ENCODE data around the gene VEGFD.

The VEGFD gene

GRCh38 chrX:15359701-15360100 lies 24.5 kb downstream of the VEGFD start:
- DNase-seq (ENCODE audit: low spot score), result no peak

- DNase-seq (ENCODE audit: low spot score), result no peak
Observed at GRCh38 chrX:15358533-15358932, 25.7 kb downstream of the VEGFD start.

- DNase-seq (ENCODE audit: low spot score), result no peak
Observed at GRCh38 chrX:15356444-15356843, 27.8 kb downstream of the VEGFD start.

DNA sequence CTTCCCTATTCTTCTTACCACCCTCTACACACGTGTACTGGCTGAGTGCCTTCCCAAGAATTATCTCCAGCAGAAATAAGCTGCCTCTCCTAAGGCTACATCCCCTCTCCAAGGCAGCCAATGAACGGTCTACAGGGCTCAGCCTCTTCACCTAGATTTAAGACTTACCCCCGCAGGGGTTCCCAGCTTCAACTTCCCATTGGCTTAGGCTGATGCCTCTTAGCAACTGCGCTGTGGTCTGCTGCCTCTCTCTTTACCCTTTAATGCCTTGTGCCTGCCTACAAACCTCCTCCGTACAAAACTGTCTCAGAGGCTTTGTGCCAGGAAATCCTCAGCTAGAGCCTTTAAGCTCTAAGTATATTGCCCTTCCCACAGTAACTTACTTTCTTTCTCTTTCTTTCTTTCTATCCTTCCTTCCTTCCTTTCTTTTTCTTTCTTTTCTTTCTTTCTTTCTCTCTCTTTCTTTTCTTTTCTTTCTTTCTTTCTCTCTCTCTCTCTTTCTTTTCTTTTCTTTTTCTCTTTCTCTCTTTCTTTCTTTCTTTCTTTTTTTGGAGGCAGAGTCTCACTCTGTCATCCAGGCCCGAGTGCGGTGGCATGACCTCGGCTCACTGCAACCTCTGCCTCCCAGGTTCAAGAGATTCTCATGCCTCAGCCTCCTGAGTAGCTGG lies 33.8 kb downstream of the VEGFD start:
- no peak for DNase-seq (ENCODE audit: low spot score)

DNA sequence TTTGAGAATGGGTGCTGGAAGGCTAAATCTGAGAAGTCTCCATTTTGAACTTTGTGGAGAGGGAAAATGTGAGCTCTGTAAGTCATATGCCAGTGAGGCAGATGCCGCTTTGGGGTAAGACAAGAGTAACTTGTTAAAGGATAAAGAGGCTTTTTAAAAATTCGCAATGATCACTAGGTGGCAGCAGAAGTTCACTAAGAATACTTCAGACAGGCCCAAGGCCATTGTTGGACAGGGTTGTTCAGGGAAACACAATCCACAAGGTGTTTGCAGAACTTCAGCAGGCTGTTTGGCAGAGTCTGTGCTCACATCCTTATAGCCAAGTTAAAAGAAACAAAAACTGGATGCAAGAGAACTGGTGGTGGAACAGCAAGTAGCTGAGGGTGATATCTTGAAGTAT lies 35.2 kb downstream of the VEGFD start:
- peak; percentile 51 for DNase-seq (ENCODE audit: low spot score)

GRCh38 chrX:15345976-15346375 lies 38.2 kb downstream of the VEGFD start:
- no peak for DNase-seq (ENCODE audit: low spot score)

GRCh38 chrX:15344106-15344505 lies 40.1 kb downstream of the VEGFD start:
- no peak for DNase-seq (ENCODE audit: low spot score)

- peak; percentile 16 for DNase-seq (ENCODE audit: low spot score)
Observed at GRCh38 chrX:15343075-15343476, 41.1 kb downstream of the VEGFD start.

DNA sequence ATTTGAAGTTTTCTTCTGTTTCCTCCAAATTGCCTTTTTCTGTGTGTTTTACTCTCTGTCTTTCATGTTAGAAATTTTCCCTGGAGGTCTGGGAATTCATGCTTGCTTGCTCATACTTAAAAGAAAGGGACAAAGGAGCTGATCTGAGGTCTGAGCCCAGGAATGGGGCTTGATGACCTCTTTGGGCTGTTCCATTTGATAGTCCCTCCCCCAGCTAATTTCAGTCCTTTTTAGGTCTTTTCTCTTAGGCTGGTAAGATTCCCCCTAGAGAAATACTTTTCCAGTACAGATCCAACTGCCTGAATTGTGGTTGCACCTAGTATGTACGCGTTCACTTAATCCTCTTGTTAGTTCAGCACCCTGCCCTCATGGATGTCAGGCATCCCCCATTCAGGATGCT lies 43.3 kb downstream of the VEGFD start:
- DNase-seq (ENCODE audit: low spot score), result no peak

GRCh38 chrX:15336023-15336413 lies 48.2 kb downstream of the VEGFD start:
- DNase-seq (ENCODE audit: low spot score), result peak; percentile 29

GRCh38 chrX:15335135-15336022 lies 48.8 kb downstream of the VEGFD start, which contains the start of gene PIGA:
TSS of gene PIGA (minus strand) at chrX:15335523. CDS start at chrX:15331930, 3,593 bp downstream.
- DNase-seq (ENCODE audit: low spot score), result peak; percentile 94

GRCh38 chrX:15334561-15334960 lies 49.7 kb downstream of the VEGFD start:
- DNase-seq (ENCODE audit: low spot score), result no peak

- DNase-seq (ENCODE audit: low spot score), result no peak
Observed at GRCh38 chrX:15328821-15329220, 55.4 kb downstream of the VEGFD start.

GRCh38 chrX:15328131-15328530 lies 56.1 kb downstream of the VEGFD start:
- no peak for DNase-seq (ENCODE audit: low spot score)

- DNase-seq (ENCODE audit: low spot score), result no peak
Observed at GRCh38 chrX:15322472-15322871, 61.7 kb downstream of the VEGFD start.

DNA sequence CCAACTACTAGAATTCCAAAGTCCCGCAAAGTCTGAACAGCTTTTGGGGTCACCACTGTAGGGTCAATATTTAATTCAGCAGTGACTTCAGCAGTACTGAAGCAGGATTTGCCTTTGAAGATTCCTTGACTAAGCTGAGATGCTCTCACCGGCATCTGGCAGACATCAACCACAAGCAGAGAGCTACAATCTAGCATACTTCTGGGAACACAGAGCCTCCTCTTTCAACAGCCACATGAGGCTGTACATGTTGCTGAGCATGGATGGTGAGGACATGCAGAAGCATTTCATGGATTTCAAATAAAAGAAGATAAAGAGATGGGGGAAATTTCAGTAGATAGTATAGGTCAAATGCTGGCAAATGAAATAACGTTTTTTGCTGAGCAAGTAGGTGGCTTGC lies 62.1 kb downstream of the VEGFD start:
- no peak for DNase-seq (ENCODE audit: low spot score)

GRCh38 chrX:15321447-15321846 lies 62.8 kb downstream of the VEGFD start:
- DNase-seq (ENCODE audit: low spot score), result no peak

GRCh38 chrX:15320297-15320696 lies 63.9 kb downstream of the VEGFD start:
- no peak for DNase-seq (ENCODE audit: low spot score)

GRCh38 chrX:15319075-15319474 lies 65.1 kb downstream of the VEGFD start:
- DNase-seq (ENCODE audit: low spot score), result no peak

DNA sequence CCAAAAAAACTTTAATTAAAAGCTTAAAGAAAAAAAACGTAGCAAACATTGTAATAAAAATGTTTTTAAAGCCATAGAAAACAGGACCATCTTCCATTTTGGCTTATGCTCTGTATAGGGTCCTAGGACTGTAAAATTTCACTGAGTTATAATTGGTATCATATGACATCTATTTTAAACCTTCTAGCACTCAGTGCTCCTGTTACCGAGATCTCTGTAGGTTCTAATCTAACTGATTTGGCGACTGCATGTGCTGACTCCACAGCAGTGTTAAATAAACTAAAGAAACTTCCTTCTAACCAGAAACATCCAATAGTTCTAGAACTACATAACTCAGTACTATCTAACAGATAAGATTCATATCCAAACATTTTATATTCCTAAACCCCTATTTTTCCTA lies 68.7 kb downstream of the VEGFD start, which contains the start of gene ASB11:
TSS of gene ASB11 (minus strand) at position 132 of the 400 bp plus-strand sequence. CDS start at position 97, 35 bp downstream.
- no peak for DNase-seq (ENCODE audit: low spot score)

DNA sequence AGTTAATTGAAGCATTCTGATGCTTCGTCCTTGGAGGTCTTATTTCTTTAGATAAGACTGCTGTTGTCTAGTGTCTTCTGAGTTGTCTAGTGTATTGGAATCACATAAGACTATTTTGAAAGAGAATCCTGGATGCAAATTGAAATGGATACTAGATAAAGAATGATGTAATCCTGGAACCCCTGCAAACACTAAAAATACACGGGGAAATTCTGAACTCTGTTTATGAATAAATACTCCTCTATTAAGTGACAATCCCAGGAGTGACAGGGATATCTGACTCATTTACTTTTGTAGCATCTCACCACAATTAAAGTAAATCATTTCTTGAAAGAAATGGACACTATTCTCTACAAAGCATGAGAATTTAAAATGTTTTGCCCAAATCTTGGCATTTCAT lies 69.7 kb downstream of the VEGFD start:
- DNase-seq (ENCODE audit: low spot score), result no peak

DNA sequence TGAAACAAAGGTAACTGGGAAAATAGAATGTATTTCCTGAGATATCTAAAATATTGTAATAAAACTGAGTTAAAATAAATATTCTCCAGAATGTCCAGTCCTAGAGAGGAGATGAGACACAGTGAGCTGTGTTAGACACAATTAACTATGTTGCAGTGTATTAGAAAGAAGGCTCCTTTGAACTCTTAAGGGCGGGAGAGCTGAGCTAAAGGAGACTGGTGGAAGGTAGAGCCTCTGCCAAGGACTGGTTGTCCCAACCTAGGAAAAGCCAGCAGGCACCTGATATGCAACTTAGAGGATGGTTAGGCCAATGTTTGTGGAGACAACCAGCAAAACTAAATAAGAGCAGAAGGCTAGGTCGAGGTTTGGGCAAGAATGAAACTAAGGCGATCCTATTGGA lies 73.1 kb downstream of the VEGFD start:
- DNase-seq (ENCODE audit: low spot score), result no peak

DNA sequence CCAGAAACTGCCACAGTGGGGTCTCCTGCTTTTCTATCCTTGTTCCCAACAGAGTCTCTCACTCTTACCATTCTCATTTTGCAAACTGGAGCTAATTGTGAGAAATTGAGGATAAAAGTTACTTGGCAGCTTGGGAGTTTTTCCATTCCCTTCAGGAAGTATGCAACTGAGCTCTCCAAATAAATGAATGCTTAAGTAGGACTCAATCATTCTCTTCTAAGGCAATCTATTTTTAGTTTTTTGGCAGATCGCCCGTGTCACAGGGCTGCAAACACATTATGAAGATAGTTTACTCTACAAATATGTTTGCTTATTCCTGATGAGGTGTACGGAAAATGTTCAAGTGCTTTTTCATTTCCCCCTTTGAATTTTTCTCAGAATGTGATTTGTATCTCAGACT lies 74.1 kb downstream of the VEGFD start:
- DNase-seq (ENCODE audit: low spot score), result peak; percentile 12

All from AG08396 (cell line).